Cortex of kidney (tissue), 1 donor: Measurements from ENCODE around the gene SPATA9.

Experiments used
- DNase-seq: peaks from one replicate; lab custom pipeline; 2025; lab: John Stamatoyannopoulos, UW

Gene SPATA9, protein sequence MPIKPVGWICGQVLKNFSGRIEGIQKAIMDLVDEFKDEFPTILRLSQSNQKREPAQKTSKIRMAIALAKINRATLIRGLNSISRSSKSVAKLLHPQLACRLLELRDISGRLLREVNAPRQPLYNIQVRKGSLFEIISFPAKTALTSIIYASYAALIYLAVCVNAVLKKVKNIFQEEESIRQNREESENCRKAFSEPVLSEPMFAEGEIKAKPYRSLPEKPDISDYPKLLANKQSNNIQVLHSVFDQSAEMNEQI

GRCh38 chr5:95682891-95683290 lies at the start of gene SPATA9:
SPATA9 (minus strand) TSS chr5:95682991; CDS start chr5:95682854, 137 bp downstream.
- DNase-seq = no peak

DNA sequence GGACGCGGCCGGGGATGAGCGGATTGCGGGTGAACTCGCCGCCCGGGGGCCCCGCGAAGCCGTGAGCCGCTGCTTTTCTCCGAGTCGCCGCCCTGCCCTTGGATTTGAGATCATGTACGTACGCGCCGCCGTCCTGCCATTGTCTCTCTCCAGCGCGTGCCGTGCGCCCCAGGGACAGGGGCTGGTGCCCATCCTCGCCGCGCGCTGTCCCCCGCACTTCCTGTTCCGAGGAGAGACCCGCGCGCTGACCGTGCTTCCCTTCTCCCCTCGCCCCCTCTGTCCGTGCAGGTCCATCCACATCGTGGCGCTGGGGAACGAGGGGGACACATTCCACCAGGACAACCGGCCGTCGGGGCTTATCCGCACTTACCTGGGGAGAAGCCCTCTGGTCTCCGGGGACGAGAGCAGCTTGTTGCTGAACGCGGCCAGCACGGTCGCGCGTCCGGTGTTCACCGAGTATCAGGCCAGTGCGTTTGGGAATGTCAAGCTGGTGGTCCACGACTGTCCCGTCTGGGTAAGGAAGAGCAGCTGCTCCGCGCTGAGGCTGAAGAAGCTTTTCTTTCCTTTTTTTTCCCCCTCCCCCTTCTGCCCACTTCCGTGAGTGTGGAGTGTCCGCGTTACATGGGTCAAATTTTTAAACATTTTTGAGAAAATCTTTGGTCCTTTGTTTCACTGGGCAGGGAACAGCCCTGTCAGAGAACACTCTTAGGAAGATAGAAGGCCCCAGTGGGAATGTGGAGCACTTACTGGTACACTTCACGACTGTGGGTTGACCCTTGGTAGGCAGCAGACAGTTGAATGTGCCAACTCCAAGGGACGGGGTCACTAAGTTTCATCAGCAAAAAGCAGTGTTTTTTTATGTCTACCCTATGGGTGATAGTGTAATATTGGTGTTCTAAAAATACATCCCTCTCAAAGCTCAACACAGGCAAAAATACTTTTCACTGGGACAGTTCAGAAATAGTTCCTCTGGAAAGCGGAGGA lies 49.1 kb upstream of the SPATA9 start:
- no peak for DNase-seq

GRCh38 chr5:95730730-95731570 lies 48.2 kb upstream of the SPATA9 start, which contains the start of gene RHOBTB3:
RHOBTB3 (plus strand) TSS chr5:95731336; CDS start chr5:95731683, 347 bp downstream.
- peak; percentile 36 for DNase-seq

DNA sequence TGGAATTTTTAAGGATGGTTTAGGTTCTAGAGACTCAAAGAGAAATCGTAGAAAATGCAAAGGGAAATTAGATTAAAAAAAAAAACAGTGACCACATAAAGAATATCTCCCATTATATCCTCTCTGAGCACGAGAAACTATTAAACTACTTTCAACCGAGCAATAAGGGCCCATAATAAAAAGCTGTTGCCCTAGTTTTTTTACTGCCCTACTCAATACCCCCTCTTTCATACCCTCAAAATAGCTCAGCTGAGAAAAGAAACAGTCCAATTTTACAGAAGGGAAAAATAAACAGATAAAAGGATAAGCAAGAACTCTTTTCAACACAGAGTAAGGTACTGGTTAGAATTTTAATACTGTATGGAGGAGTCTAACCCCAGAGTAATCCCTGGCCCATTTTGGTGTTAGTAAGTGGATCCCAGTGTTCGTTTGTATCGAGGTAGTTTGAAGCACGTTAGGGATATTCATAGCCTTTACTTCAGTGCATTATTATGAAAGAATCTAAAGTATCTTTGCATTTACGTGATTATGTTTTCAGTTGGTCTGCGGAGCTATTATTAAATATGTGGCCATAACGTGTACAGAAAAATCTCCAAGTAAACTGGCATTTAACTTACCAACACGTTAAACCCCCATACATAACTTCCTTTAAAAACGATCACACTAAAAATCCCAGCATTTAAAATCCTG lies 47.4 kb upstream of the SPATA9 start:
- no peak for DNase-seq

GRCh38 chr5:95729115-95730010 lies 46.6 kb upstream of the SPATA9 start:
- DNase-seq = no peak

- DNase-seq = no peak
These were observed 45.8 kb upstream of the SPATA9 start for GRCh38 chr5:95728494-95729114.

DNA sequence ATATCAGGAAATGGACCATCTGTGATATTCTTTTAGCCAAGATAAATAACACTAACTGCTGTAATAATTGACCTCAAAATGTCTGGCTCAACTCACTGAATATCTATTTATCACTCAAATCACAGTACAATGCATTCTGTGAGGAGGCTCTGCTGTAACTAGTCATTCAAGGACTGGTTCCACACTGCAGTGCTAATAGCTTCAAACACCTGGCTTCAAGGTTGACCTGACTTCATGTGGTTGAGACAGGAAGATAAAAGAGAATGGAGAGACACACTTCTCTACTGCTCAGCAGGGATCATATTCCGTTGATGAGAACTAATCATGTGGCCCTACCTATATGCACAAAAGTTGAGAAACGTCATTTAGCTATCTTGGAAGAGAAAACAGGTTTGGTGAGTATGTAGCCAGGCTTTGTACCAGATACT lies 45.0 kb upstream of the SPATA9 start:
- no peak for DNase-seq

DNA sequence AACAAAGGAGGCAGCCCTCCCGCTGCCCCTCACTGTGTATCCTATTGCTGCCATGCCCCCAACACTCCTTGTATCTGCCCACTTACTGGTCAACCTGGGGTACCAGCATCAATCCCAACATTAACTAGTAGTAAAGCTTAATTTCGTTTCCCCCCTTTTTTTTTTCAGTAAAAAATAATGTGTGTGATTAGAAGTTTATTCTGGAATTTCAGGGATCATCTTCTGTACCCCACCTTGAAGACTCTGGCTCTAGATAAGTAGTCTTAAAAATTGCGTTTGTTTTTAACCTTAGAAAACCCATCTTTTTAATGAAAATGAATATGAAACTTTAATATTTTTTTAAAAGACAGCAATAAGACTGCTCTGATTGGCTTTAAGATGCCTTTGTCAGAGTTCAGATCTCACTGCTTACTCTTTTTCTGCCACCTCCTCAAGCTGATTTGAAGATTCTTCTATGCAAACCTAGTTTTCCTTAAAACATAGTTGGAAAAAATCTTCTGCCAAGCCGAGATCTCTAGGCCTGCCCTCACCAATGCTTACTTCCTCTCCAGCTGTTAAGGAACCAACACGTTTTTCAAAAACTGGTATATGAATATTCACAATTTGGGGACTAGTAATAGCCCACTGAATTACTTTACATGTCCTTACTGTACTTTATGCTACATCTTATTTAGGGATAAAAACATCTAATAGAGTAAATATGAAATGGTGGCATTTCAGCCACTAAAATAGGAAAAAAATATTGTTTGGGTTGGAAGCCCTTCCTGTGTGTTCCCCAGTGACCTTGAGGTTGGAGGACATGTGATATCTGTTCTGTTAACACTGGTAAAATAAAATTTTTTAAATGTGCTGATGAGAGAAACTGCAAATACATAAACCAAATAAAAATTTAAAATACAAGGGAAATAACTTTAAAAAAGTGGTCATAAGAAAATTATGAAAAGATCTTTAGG lies 44.3 kb upstream of the SPATA9 start:
- no peak for DNase-seq

- DNase-seq = no peak
These were observed 43.4 kb upstream of the SPATA9 start for GRCh38 chr5:95725937-95726810.

DNA sequence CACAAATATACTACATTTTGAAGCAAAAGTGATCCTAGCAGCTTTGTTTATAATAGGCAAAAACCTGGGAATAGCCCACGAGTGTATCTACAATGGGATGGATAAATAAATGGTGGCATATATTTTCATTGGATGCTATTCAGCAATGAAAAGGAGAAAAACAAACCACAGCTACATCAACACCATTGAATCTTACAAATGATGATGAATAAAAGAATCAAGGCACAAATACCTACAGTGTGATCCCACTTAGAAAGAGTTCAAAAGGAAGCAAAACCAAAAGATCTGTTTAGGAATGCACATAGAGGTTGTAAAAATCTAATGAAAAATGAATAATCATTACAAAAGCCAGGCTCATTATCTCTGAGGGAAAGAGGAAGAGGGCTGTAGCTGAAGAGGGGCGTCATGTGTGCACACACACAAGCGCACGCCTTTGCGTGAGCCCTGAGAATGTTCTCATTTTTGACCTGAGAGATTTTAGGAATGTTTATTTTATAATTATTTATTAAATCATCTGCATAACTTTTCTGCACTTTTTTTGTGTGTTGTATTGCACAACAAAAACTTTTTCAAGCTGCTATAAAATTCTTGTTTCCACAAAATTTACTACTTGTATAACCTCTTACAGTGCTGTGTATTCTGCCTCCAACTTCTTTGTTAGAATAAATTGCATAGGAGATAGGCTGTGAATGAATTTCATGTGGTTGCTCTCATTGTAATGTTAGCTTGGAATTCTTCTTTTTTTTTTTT lies 42.5 kb upstream of the SPATA9 start:
- no peak for DNase-seq

DNA sequence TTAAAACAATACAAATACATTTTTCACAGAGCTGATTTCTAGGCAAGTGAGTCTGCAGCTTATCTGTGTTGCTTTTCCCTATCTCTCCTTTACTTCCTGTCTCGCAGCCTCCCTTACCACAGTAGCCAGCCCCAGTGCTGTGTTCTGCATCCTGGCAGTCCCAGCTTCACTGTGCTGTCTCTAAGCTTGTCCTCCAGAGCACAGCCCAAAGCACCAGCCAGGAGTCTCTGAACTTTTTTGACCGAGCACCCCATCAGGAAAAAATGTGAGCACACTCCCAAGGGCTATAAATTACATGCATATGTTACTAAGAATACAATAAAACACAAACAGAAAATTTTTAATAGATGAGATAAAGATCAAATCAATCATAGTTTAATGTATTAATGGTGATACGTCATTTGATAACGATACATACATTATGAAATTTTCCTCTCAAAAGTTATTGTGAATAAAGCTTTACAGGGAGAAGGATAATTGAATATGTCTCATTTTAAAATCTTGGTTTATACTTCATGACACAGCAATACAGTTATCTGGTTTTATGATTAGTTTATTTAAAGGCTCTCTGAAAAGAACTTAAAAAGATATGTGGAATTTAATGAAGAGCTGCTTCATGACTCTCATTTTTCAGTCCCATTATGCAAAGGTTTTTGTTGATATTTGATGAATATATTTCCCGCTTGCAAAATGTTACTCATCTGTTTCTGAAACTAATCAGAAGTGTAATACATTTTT lies 41.0 kb upstream of the SPATA9 start:
- no peak for DNase-seq

DNA sequence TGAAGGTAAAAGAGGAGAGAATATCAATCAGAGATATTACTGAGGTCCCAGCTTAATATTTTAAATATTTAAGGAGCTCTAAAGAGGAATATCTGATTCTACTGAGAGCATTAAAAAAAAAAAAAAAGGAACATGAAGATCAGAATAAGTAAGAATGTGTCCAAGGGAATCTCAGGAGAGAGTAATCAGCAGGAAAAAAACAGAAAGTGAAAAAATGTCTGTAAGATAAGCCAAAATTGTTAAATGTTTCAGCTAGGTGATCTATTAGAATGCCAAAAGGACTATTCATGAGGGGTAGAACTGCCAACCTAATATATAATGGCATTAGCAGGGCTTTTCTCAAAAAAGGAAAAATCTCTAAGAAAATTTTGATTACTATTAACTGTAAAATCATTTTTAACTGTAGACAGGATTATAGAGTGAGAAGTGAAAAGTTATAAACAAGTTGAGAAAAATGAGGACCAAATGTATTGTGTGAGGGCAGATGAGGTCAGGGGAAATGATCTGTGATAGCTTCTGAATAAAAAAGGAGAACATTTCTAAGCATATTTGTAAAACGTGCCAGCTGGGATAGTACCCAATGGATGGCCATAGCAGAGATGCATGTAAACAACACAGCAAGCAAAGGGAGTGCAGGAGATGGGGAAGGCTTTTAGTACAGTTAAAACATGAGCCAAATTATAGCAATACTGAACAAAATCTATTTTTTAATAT lies 38.9 kb upstream of the SPATA9 start:
- DNase-seq = no peak

- DNase-seq = no peak
These were observed 37.4 kb upstream of the SPATA9 start for GRCh38 chr5:95720094-95720786.

DNA sequence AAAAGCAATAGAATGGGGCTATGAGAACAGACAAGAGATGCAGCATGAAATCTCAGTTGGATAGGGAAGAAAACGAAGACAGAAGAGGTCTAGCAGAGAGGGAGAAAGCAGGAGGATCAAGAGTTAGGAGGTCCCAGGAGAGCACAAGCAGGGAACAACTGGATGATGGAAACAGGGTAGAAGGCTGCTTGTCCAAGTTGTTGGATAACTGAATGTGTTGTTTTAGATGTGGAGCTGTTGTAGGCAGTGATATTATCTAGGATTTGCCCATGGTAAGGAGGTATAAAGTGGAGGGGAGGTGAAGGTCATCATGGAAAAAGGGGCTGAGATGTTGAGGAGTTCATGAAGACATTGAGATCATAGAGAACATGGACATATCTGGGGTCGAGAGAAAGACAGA lies 35.9 kb upstream of the SPATA9 start:
- no peak for DNase-seq

DNA sequence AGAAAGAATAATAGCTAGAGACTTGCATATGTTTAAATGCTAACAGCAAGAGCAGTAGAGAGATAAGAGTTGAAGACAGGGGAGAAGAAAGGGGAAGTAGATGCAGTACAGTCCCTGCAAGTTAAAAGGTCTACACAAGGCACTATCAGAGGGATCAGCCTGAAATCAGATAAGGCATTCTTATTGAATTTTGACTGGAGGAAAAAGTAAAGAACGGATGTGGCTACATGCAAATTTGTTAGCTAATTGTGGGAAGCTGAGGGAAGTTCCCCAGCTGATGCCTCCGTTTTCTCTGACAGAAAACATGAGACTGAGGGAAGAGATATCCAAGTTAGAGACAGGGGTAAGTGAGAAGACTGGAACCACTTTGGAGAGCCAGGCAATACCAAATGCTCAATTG lies 35.4 kb upstream of the SPATA9 start:
- no peak for DNase-seq
